Measurements from ENCODE around the gene ZNF622.

Gene ZNF622

DNA sequence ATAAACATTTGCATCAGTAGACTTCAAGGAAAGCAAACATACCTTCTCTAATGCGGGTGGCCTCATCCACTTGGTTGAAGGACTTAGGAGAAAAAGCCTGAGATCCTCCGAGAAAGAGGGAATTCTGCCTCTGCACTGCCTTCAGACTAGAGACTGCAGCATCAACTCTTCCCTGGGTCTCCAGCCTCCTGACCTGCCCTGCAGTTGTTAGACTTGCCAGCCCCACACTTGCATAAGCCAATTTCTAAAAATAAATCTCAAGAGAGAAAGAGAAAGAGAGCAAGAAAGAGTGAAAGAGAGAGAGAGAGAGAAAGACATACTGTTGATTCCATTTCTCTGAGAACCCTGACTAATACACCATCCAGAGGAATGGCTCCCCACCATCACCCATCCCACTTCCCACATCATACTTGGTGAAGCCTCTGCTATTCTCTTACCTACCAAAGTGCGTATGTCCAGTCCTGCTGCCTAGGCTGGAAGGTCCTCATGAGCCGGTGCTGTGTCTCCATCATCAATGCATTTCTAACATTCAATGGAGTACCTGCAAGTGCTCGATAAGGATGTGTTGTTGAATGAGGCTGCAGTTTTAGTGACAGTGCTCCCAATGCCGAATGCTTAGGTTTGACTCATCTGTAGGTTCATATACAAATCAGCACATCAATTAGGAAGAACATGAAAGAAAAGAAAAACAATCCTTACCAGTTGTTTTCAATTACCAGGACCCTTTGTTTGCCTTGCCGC, 35.1 kb downstream of the ZNF622 start:
- DNase-seq (ENCODE audit: low spot score), result no peak

DNA sequence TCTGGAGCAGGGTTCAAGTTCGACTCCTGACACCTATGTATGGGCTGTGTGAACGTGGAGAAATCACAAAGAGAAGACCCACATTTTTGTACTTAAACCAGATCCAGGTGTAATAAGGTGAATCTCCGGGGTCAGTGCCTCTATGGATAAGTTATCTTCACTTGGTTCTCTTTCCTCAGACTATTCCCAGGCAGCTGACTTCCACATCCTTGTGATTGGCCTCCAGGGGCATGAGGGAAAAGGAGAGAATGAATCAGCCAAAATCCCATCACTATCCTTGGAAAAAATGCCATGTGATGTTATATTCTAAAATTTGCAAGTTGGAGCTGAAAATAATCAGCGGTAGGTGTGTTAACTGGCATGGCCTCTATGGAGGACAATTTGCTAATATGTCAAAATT, 37.2 kb downstream of the ZNF622 start:
- no peak for DNase-seq (ENCODE audit: low spot score)

DNA sequence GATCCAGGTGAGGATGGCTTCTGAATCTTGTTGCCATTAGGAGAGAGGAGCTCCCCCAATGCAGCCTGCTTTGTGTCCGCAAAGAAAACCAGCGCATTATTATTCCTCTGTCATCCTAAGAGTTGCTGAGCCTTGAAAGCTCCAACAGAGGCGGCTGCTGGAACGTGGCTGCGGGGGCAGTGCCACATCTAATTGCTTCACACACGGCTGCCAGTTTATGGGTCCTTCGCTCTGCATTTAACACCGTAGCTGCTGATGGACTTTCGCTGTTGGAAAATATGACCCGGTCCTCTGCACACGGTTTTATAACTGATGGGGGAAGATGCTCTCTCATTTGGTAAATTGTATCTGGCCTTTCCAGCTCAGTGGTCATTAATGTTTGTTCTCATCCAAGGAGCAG, 38.0 kb downstream of the ZNF622 start:
- DNase-seq (ENCODE audit: low spot score), result peak; percentile 64

DNA sequence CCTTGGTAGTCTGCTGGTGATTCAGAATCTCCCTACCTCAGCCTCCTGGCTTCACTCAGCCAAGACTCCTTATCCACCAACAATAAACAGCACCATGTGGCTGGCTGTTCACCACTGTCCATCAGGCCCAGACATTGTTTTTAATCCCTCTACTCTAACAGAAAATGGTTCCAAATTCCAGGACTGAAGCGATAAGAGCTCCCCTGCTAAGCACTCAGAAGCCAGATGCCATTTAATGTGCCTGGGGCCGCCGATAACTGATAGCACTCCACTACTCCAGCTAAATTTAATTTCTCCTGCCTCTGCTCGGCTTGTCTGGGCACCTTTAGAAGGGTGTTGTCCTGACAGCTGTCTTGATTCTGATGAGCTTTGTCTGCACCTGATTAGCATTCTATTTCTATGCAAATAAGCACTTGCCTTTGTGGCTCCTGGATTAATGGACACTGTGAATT, 47.1 kb downstream of the ZNF622 start:
- no peak for DNase-seq (ENCODE audit: low spot score)

- no peak for DNase-seq (ENCODE audit: low spot score)
Measured at GRCh38 chr5:16417398-16418074, 48.1 kb downstream of the ZNF622 start.

- DNase-seq (ENCODE audit: low spot score), result no peak
Measured at GRCh38 chr5:16414861-16415260, 50.7 kb downstream of the ZNF622 start.

DNA sequence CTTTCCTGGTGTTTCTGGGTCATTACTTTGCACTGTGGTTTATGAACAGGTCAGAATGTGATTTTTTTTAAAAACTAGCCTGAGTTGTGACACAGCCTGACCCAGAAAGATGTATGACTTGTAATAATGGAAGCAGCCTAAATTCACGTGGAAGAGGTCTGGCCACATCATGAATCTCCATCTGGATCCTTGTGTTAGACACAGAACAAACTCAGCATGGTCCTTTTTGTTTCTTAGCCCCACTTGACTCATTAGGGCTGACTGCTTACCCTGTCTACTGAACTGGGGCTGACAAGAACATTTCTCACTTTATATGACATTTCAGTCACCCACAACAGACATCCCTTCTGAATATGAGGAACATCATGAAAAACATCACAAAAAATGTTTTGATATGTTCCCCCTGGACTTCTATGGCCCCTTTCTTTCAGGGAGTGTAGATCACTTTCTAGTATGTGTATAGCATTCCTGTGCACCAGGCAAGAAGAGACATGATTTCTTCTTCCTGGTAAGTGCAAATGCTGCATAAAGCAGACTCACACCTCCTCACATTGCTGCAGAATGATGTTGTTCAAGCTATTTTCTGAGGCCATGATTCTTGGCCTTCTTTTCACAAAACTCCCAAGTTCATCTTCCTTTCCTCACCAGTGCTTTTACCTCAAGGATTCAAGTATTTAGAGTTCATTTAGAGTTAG, 52.3 kb downstream of the ZNF622 start:
- no peak for DNase-seq (ENCODE audit: low spot score)

DNA sequence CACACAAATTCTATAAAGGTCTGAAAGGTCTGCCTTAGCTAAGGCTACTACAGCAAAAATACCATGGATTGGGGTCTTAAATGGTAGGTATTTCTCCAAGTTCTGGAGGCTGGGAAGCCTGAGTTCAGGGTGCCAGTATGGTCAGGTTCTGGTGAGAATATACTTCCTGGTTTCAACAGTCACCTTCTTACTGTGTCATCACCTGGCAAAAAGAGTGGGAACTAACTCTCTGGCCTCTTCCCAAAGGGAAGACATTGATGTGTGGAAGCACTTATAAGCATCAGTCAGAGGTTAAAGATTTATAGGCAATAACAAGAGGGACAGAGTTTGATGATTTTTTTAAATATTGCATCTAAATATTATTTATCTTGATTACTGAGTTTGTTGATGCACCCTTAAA, 53.0 kb downstream of the ZNF622 start:
- DNase-seq (ENCODE audit: low spot score), result no peak

- DNase-seq (ENCODE audit: low spot score), result no peak
Measured at GRCh38 chr5:16411741-16412455, 53.7 kb downstream of the ZNF622 start.

- DNase-seq (ENCODE audit: low spot score), result no peak
Measured at GRCh38 chr5:16411235-16411634, 54.4 kb downstream of the ZNF622 start.

DNA sequence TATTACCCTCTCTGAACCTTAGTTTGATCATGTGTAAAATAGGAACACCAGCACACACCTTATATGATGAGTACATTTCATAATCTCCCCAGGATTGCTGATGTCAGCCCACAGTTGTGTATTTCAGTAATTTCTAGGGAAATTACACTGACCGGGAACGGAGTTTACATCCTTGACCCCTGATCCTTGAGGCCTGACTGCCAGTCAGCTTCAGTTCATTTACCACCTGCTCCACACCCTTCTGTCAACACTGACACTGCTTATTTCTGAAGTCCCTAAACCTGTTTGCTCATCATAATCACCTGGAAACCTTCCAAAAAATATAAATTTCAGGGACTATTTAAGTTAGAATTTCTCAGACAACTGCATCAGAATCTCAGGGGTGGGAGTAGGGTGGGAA, 55.3 kb downstream of the ZNF622 start:
- DNase-seq (ENCODE audit: low spot score), result no peak

DNA sequence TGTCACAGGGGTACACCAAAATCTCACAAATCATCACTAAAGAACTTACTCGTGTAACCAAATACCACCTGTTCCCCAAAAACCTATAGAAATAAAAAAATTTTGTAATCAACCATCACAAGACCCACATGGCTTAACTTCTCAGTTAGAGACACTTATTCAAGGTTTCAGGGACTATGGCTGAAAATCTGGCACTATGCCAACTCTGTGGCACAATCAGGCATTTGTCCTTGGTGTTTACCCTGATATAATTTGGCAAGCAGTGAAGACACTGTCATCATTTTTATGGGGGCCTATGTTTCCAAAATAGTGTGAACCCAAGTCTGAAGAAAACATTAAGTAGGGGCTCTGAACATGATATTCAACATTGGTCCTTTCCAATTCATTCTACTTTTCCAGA, 59.0 kb downstream of the ZNF622 start:
- no peak for DNase-seq (ENCODE audit: low spot score)

GRCh38 chr5:16406023-16406422, 59.6 kb downstream of the ZNF622 start:
- DNase-seq (ENCODE audit: low spot score), result no peak

Data from Ammon's horn (tissue), 1 donor.